ENCODE measurements around the gene SMAD6.

DNA sequence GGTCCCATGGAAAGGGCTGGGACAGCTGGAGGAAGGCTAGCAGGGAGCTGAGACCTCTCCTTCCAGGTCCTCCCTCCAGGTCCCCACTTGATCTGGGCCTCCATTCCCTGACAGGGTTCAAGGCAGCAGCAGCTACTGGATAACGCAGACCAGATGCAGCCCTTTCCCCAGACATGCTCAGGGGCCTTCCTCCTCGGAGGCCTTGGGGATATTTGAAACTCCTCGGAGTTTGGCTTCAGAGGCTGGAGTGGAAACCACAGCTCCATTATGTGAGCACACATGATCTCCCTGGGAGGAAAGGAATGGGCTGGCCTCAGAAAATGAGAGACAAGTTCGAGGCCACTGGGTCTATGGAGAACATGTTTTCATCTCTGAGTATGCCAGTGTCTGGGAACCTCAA is 119.3 kb downstream of the SMAD6 start:
- TF ChIP-seq CTCF (IDR thresholded peaks at IDR 0.05; ENCODE audit: low read length) (no peak), EZH2 (optimal IDR thresholded peaks at IDR 0.05; ENCODE audit: low read depth, low read length) (no peak)

Data from MM.1S (cell line).